Measurements from ENCODE around the gene STAP2. TPM values are rescaled to one million over a fixed set of nuclear protein-coding genes. Genes with fewer than 3 reads are reported as not detected.
"Not testable (repeated sequence)": the region's sequence is repeated elsewhere in the genome, so short reads cannot be mapped to it uniquely, and the experiment has no call there.

The STAP2 gene
- total and polyA plus RNA-seq, 12 donors: 0.56 to 9.1 (median 2.1) TPM

DNA sequence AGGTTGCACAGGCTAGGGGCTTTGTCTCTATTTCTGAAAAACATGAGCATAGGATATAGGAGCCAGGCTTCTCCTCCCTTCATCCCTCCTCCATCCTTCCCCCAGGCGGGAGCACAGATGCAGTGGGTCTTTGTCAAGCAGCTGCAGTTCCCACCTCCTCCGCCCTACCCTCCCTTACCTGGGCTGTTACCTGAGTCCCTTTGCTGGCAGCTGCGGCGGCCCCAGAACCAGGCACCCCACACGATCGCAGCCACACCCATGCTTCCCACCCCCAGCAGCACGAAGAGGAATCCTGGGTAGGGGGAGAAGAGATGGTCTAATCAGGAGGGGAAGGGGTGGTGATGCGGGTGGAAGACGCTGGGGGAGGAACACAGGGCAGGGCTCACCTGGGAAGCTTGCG lies 44.2 kb downstream of the STAP2 start:
- WGBS, 2 donors: 28 to 34% methylated on average over 10 of the region's 10 CpGs
- Histone ChIP-seq H3K9me3 (no peaks in the 10 kb centered on the region), H3K27ac (no peak overlapping the region), H3K4me3 (no peak overlapping the region), H3K36me3 (no peaks in the 10 kb centered on the region), H3K4me1 (no peaks in the 10 kb centered on the region), H3K27me3 (peaks cover 0 to 50% (median 28%) of the 10 kb centered on the region in 7 donors)
- intact Hi-C loops (cut with DNase I): no loop called here
- ATAC-seq: no peak
- no peak for DNase-seq
- TF ChIP-seq, protein P1, sequence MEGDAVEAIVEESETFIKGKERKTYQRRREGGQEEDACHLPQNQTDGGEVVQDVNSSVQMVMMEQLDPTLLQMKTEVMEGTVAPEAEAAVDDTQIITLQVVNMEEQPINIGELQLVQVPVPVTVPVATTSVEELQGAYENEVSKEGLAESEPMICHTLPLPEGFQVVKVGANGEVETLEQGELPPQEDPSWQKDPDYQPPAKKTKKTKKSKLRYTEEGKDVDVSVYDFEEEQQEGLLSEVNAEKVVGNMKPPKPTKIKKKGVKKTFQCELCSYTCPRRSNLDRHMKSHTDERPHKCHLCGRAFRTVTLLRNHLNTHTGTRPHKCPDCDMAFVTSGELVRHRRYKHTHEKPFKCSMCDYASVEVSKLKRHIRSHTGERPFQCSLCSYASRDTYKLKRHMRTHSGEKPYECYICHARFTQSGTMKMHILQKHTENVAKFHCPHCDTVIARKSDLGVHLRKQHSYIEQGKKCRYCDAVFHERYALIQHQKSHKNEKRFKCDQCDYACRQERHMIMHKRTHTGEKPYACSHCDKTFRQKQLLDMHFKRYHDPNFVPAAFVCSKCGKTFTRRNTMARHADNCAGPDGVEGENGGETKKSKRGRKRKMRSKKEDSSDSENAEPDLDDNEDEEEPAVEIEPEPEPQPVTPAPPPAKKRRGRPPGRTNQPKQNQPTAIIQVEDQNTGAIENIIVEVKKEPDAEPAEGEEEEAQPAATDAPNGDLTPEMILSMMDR (IDR thresholded peaks at IDR 0.05): no peak

DNA sequence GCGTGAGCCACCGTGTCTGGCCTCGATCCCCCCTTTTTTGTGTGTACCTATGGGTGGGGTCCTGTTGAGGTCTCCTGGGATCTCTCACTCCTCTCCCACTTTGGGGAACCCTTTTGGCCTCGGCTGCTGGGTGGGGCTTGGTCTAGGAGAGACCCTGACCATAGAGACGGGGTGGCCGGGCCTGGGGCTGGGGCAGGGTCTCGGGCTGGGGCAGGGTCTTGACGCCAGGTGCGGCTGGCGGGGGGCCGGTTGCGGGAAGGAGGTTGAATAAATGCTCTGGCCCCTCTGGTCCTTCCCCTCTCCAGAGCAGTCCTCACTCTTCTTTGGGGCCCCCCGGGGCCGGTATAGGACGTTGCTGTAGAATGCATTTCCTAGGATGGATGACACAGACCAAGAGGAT lies 46.1 kb downstream of the STAP2 start:
- intact Hi-C loops (cut with DNase I): no loop called here
- Histone ChIP-seq H3K27ac (no peak overlapping the region), H3K4me1 (no peaks in the 10 kb centered on the region), H3K36me3 (no peaks in the 10 kb centered on the region), H3K27me3 (peaks cover 0 to 46% (median 28%) of the 10 kb centered on the region in 7 donors), H3K9me3 (no peaks in the 10 kb centered on the region), H3K4me3 (no peak overlapping the region)
- ATAC-seq (no peak), DNase-seq (no peak)
- TF ChIP-seq, protein P1 (IDR thresholded peaks at IDR 0.05): no peak
- WGBS, 2 donors: 80% methylated on average over 15 of the region's 15 CpGs

DNA sequence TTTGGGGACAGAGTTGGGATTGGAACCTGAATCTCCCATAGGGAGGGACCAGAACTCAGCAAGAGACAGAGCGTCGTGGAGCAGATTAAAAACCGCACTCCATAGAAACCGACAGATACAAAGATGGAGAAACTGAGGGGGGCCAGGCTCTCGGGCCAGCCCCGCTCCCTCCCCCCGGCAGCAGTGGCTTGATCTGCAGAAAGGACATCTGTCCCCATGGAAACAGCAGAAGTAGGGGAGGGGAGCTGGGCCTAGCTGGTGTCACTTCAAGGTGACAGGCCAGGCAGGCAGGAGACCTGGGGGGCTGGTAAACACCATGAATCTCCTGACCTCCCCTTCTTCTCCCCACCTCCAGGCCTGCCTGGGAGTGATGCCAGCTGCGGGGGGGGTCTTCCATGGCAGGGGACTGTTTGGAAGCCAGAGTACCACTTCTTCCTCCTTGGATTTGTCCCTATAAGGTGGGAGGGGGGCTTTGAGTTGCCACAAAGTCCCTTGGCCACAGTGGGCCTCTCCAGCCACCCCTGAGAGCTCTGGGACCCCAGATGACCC lies 47.4 kb downstream of the STAP2 start:
- no peaks in the 10 kb centered on the region for H3K9me3 ChIP-seq
- no peaks in the 10 kb centered on the region for H3K36me3 ChIP-seq
- WGBS, 2 donors: 60 to 64% methylated on average over 8 of the region's 8 CpGs
- DNase-seq: no peak
- TF ChIP-seq, protein P1 (IDR thresholded peaks at IDR 0.05): no peak
- no peaks in the 10 kb centered on the region for H3K4me1 ChIP-seq
- no peak overlapping the region for H3K27ac ChIP-seq
- ATAC-seq: no peak
- intact Hi-C loops (cut with DNase I): no loop called here
- H3K27me3 ChIP-seq: peaks cover 0 to 44% (median 18%) of the 10 kb centered on the region in 7 donors
- no peak overlapping the region for H3K4me3 ChIP-seq

DNA sequence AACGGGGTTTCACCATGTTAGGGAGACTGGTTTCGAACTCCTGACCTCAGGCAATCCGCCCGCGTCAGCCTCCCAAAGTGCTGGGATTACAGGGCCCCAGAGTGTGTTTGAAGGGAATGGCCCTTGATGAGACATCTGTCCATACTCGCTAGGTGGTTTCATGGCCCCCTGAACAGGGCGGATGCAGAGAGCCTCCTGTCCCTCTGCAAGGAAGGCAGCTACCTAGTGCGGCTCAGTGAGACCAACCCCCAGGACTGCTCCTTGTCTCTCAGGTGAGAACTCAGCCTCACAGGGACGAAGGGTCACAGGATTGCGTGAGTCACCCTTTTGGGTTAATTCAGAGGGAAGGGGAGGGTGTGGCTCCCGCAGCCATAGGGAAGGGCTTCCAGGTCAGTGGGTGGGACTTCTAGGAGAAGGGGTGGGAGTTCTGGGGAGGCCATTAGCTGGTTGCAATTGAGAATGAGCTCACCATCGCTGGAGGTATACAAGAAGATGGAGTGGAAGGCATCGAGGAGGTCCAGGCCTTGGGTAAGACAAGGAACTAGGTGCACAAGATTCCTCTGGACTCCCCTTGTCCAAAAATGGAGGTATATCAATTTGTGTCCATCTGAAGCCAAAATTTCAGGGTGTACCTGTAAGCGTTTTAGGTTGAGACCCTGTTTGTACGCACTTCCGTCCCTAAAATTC lies 50.4 kb downstream of the STAP2 start:
- Histone ChIP-seq H3K27me3 (peaks cover 0 to 37% (median 26%) of the 10 kb centered on the region in 7 donors), H3K9me3 (no peaks in the 10 kb centered on the region), H3K4me1 (no peaks in the 10 kb centered on the region), H3K36me3 (no peaks in the 10 kb centered on the region), H3K27ac (no peak overlapping the region), H3K4me3 (no peak overlapping the region)
- TF ChIP-seq, protein P1 (IDR thresholded peaks at IDR 0.05): no peak
- DNase-seq (no peak), ATAC-seq (no peak)
- 85 to 88% methylated on average over 16 of the region's 16 CpGs for WGBS, 2 donors
- intact Hi-C loops (cut with DNase I): no loop called here

DNA sequence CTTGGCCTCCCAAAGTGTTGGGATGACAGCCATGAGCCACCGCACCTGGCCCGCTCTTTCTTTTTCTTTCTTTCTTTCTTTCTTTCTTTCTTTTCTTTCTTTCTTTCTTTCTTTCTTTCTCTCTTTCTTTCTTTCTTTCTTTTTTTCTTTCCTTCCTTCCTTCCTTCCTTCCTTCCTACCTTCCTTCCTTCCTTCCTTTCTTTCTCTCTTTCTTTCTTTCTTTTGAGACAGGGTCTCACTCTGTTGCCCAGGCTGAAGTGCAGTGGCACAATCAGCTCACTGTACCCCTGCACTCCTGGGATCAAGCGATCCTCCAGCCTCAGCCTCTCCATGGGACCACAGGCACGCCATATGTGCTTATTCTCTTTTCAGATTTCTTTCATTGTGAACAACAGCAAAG lies 52.5 kb downstream of the STAP2 start:
- H3K27ac ChIP-seq; ATAC-seq; H3K4me3 ChIP-seq; H3K4me1 ChIP-seq; H3K36me3 ChIP-seq; H3K9me3 ChIP-seq; DNase-seq; intact Hi-C loops (cut with DNase I): not testable (repeated sequence)
- peaks cover 0 to 50% (median 41%) of the 10 kb centered on the region in 7 donors for H3K27me3 ChIP-seq
- WGBS, 2 donors: 84 to 95% methylated on average over 4 of the region's 4 CpGs

All from heart right ventricle (tissue), 16 donors.